ENCODE measurements around the gene PDCD4.
A peak's percentile ranks its signal among the peaks of the same experiment; 100 is the strongest.

Gene PDCD4

GRCh38 chr10:110862961-110863360, 8.8 kb upstream of the PDCD4 start:
- DNase-seq: no peak

- DNase-seq: no peak
Observed at GRCh38 chr10:110863361-110863760, 8.4 kb upstream of the PDCD4 start.

GRCh38 chr10:110863956-110864355, 7.8 kb upstream of the PDCD4 start:
- DNase-seq: no peak

GRCh38 chr10:110864662-110865140, 7.0 kb upstream of the PDCD4 start:
- DNase-seq: peak; percentile 83 to 90

GRCh38 chr10:110865186-110865808, 6.4 kb upstream of the PDCD4 start:
- DNase-seq: peak in 1 of 2 donors; percentile 51

- DNase-seq: no peak
Observed at GRCh38 chr10:110865809-110866482, 5.8 kb upstream of the PDCD4 start.

GRCh38 chr10:110867011-110867806, 4.5 kb upstream of the PDCD4 start:
- DNase-seq: peak in 1 of 2 donors; percentile 19

GRCh38 chr10:110867807-110868465, 3.8 kb upstream of the PDCD4 start:
- no peak for DNase-seq

GRCh38 chr10:110868981-110869380, 2.7 kb upstream of the PDCD4 start:
- peak; percentile 76 to 78 for DNase-seq

GRCh38 chr10:110870823-110871297, 868 bp upstream of the PDCD4 start:
- no peak for DNase-seq

- DNase-seq: peak; percentile 93
Observed at GRCh38 chr10:110872145-110872983, 636 bp downstream of the PDCD4 start.

- no peak for DNase-seq
Observed at GRCh38 chr10:110872984-110873923, 1.5 kb downstream of the PDCD4 start.

- no peak for DNase-seq
Observed at GRCh38 chr10:110873951-110874350, 2.2 kb downstream of the PDCD4 start.

- DNase-seq: no peak
Observed at GRCh38 chr10:110876000-110876399, 4.3 kb downstream of the PDCD4 start.

GRCh38 chr10:110876788-110877187, 5.1 kb downstream of the PDCD4 start:
- DNase-seq: no peak

- DNase-seq: no peak
Observed at GRCh38 chr10:110880012-110880411, 8.3 kb downstream of the PDCD4 start.

- DNase-seq: no peak
Observed at GRCh38 chr10:110881247-110881646, 9.5 kb downstream of the PDCD4 start.

GRCh38 chr10:110881905-110882304, 10.2 kb downstream of the PDCD4 start:
- DNase-seq: no peak

- no peak for DNase-seq
Observed at GRCh38 chr10:110883924-110884323, 12.2 kb downstream of the PDCD4 start.

GRCh38 chr10:110885932-110886674, 14.4 kb downstream of the PDCD4 start:
- no peak for DNase-seq
